HG02938 (cell line): ENCODE results near the gene SYTL2.

Source experiments
- ATAC-seq: cut with Tn5 transposase; IDR thresholded peaks from one replicate; pipeline ENCODE4 v1.9.1; 2021; ENCODE audit warnings: mild to moderate bottlenecking, moderate library complexity; ENCODE audit not compliant: unreplicated experiment

Gene SYTL2

DNA sequence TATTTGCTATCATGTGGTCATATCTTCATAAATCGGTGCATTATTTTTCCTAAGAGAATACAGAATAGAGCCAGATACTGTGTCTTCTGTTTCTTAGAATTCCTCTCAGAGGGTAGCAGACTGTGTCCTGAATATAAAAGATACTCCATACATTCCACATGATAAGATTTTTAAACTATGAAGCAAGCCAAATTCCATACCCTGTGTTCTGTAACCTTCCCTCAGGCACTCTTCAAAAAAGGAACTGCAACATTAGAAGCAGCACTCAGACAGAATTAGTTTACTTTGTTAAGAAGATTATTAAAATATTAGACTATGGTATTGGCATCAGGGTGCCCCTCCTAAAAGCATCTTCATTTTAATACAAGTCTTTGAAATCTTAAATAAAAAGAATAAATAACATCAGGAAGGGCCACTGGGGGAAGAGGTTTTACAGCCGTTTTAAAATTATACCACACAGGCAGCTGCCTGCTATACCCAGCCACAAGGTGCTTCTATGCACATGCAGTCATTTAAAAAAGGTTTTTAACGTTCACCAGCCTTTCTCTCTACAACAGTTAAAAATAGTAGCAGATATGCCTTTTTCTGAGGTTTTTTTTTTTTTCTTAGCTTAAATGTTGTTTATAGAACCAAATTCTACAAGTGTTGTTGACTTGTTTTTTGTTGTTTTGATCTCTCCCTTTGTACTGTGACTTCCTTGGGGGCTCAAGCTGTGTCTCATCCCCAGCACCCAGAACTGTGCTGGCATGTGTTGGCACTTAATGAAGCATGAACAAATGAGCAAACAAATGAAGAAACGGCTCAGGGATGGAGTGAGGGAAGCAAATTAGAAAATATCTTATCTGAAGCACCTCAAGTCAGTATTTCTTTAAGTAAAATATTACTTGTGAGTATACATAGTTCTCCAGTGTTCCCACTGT is 70.2 kb downstream of the SYTL2 start:
- ATAC-seq, result no peak

GRCh38 chr11:85737738-85738137 is 73.2 kb downstream of the SYTL2 start:
- no peak for ATAC-seq

DNA sequence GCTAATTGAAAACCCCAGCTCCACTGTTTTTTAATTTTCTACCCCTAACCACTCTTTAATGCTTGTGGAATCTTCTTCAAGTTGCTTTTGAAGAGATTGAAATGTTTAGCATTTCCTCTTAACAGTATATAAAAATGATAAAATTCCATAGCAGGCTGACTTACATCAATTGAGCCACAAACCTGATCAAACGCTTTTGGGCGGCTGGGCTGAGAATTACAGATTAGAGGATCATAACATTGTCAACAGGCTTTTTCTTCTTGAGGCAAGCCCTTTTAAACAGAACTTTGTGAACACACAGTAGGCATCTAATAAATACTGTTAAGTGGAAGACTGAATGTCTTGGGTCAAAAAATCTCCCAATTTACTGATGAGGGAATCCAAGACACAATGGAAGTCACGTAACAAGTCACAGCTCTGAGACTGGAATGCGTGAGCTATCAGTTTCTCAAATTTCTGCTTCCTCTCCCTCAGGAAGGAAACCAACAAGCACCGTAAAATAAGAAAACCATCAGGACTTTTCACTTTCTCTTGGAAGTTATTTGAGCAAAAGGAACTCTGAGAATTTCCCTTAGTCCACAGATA is 75.0 kb downstream of the SYTL2 start:
- no peak for ATAC-seq

DNA sequence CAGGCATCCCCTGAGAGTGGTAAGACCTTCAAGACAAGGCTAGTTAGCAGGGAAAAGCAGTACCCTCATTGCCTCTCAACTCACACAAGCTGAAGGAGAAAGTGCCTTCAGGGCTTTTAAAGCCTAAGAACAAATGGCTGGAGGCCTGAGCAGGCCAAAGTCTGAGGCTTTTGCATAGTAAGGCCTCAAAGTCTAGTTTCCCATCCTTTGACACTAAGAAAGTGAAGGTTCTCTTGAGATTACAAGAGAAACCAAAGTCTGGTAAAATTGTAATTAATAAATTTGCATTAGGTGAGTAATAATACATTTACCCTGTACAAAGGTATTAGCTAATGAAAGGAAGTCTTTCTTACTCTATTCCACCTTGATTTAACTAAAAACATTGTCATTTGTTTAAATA is 78.0 kb downstream of the SYTL2 start:
- ATAC-seq, result peak; percentile 93

DNA sequence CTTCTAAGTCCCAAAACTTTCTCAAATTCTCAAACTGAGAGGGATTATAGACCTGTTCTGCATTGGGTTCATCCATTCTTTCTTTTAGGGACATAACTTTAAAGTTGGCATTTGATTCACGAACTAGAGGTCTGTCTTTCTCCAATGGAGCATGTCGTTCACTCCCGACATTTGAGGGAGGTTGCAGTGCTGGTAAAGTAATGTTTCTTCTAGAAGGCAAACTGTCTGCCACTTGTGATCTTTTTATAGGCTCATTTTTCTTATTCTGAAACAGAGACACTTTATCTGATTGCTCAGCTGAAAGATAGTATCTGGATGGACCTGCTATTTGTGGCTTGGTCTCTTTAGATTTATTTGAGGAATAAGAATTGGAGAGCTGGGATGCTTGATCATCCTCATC is 84.6 kb downstream of the SYTL2 start:
- no peak for ATAC-seq

DNA sequence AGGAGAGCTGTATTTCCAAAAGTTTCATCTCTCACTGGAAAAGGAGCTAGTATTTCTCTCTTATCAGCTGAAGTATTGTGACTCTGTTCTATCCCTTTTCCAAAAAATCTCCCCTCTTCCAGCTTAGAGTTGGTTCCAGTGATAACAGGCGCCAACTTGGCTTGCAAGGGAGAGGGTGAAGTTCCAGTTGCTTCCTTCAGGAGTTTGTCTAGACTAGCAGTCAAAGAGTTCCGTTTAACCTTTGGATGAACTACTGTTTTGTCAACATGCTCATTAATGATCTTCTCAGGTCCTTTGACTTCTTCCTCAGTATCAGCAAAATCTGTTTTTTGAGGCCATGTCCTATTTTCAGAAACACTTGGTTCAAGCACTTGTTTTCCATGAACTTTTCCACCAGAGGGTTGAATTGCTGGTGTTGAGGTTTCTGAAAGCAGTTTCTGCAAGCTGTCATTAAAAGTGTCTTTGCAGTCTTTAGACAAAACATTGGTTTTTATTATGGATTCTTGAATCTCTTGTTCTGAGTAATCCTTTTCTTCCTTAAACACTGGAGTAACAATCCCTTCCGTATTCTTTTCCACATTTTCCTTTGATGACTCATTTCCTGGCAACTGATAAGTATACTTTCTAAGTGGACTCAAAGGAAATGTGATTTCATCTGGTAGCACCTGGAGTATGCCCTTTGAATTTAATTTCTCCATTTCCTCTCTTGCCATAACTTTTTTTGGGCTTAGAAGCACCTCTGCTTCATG is 85.3 kb downstream of the SYTL2 start:
- ATAC-seq, result no peak

- no peak for ATAC-seq
These were observed 86.0 kb downstream of the SYTL2 start for GRCh38 chr11:85724748-85725465.

DNA sequence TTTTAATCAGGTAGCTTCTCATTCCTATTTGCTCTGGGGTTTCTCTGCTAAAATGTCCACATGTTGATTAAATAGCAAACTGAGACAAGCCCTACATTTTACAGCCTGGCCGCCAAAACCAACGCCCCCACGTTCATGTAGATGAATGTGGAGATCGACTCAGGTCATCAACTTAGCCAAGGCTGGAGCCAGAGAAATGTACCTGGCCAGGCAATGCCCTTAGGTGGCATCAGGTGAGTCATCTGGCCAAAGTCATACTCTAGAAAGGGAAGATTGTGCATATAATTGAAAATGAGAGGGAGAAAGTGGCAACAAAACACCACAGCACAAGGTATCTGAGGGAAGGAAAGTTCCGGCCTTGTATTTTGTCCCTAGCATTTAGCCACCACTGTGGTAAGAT is 87.9 kb downstream of the SYTL2 start:
- no peak for ATAC-seq

DNA sequence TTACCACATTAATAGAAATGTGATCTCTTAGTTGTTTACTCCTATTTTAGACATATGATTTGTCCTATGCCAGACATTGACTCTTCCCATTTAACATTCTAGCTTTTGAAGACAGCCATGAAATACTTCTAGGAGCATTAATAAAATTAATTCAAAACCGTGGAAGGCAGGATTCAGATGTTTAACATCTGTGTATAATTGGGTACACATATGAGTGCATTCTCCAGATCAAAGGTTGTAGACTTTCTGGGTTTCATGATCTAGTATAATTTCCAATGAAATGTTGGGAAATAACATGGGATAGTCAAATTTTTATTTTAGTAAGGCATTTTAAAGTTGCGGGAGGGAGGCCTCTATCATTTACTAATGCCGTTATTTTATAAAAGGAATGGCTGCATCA is 89.8 kb downstream of the SYTL2 start:
- ATAC-seq, result no peak

DNA sequence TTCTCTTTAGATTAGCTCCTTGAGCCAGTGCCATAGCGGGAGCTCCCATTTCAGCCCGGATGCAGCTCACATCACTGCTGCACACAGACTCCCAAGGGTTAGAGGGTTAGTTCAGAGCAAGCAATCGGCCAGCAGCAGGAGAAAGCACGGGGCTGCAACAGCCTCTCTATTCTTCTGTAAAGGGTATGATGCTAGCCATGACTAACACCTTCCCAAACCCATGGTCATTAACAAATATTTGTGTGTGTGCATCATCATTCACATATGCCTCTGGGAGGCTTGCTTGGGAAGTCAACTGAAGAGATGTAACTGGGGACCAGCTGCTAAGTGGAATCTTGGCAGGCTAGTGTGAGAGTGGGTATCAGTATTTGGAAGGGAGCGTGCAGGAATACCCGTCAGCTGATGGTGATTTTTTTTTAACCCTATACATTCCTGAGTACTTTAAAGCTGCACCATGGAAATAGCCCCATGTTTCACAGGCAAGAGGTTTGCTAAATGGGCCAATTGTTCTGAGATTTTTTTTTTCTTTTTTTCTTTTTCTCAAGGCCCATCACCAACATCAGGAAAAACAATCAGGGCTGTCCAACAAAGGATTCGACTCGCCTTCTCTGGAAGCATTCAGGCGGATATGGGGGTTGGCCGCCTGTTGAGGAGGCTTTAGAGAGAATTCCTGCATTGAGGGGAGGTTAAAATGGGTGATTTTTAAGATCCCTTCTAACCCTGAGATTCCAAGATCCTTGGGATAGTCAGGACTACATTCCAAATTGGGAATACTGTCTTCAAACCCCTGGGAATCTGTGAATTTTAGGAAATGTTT is 91.7 kb downstream of the SYTL2 start:
- no peak for ATAC-seq

GRCh38 chr11:85718126-85718943 is 92.6 kb downstream of the SYTL2 start:
- no peak for ATAC-seq

- no peak for ATAC-seq
These were observed 93.5 kb downstream of the SYTL2 start for GRCh38 chr11:85717429-85717828.

DNA sequence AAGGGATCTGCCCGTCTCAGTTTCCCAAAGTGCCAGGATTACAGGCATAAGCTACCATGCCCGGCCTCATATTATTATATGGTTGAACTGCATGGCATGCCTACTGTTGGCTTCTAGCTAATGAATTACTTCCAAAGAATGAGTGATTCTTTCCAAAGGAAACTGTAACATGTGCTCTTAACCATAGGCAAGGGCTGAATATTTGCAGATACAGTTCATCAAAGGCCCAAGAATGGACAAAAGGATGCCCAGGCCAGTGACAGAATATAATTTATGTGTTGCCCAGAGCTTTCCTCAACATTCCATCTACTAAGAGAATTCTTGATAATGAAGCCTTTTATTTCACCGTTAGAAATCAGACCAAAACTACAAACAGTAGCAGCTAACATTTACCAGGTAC is 98.0 kb downstream of the SYTL2 start:
- no peak for ATAC-seq

DNA sequence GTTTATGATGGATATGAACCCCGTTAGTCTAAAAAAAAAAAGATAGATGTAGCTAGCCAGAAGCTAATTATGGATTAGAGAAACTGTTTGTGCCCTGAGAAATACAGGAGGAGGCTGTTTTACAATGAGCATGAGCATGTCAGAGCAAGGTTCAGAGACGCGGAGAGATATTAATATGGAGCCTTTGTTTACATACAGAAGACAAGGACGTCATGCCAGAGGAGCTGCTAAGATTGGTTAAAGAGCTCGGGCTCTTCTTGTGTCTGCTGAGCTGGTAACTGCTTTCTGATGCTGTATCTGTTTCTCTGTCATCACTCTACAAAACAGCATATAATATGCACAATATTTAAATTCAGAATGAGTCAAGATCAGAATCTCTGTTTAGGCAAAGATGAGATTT is 100.0 kb downstream of the SYTL2 start:
- no peak for ATAC-seq

DNA sequence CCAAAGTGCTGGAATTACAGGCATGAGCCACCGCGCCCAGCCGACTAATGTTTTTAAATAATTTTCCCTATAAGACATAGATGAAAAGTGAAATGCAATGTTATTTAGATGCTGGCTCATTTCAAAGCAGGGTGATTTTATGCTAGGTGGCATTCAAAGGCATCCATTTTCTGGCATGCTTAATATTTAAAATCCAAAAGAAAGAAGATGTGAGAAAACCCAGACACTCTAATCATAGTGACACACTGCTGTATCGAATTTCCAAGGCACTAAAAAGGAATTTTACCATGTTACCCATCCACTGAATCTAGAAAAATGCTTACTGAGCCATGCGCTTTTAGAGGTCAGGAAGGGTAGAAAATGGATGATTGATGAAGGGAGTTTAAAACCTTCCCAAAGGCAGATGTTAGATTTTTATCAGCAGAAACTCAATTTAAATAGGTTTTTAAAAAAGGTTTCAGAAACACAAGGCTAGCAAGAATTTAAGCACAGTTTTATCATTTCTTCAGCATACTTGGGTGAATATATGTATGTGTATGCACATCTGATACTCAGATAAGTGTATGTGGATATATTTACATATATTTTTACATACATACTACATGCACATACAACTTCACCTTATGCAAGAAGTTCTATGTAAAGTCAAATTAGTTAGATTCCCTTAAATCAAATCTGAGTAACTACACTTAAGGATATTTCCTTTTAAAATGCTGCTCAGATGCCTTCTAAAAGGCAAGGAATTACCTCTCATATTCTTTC is 100.8 kb downstream of the SYTL2 start:
- no peak for ATAC-seq

GRCh38 chr11:85705800-85706199 is 105.1 kb downstream of the SYTL2 start:
- no peak for ATAC-seq

- ATAC-seq, result no peak
These were observed 106.0 kb downstream of the SYTL2 start for GRCh38 chr11:85704967-85705366.

GRCh38 chr11:85699957-85700741 is 110.8 kb downstream of the SYTL2 start:
- peak; percentile 91 for ATAC-seq
